Endothelial cell (in vitro differentiated cells): ENCODE data around the gene ELOVL2. TPM values are rescaled to one million over a fixed set of nuclear protein-coding genes. Genes with fewer than 3 reads are reported as not detected.

Experiments
- DNase-seq: peaks from one replicate; pipeline ENCODE4 v3.0.0; 2021; ENCODE audit warnings: low spot score
- H3K27ac Mint-ChIP-seq: one replicate; pipeline ENCODE4 v1.8.0; 2021; ENCODE audit warnings: mixed read lengths, inconsistent platforms; ENCODE audit not compliant: unreplicated experiment
- H3K27me3 Mint-ChIP-seq: one replicate; pipeline ENCODE4 v1.8.0; 2021; ENCODE audit warnings: mild to moderate bottlenecking, moderate library complexity, mixed read lengths, inconsistent platforms; ENCODE audit not compliant: unreplicated experiment
- H3K36me3 Mint-ChIP-seq: one replicate; pipeline ENCODE4 v1.8.0; 2021; ENCODE audit warnings: mild to moderate bottlenecking, low read depth, mixed read lengths, inconsistent platforms; ENCODE audit not compliant: unreplicated experiment
- H3K4me1 Mint-ChIP-seq: one replicate; pipeline ENCODE4 v1.8.0; 2021; ENCODE audit warnings: mild to moderate bottlenecking, mixed read lengths, inconsistent platforms; ENCODE audit not compliant: unreplicated experiment
- H3K4me3 Mint-ChIP-seq: one replicate; pipeline ENCODE4 v1.8.0; 2021; ENCODE audit warnings: mild to moderate bottlenecking, mixed read lengths, inconsistent platforms; ENCODE audit not compliant: unreplicated experiment
- H3K9me3 Mint-ChIP-seq: one replicate; pipeline ENCODE4 v1.8.0; 2021; ENCODE audit warnings: mixed read lengths, inconsistent platforms; ENCODE audit not compliant: unreplicated experiment
- CTCF ChIP-seq: fragments of 200-600 bp; sonication (generic); IDR thresholded peaks from one replicate; pipeline ENCODE4 v1.5.0; 2021; ENCODE audit warnings: antibody characterized with exemption; ENCODE audit not compliant: unreplicated experiment
- total RNA-seq: library from RNA; stranded (reverse); fragmentation: NEBNext Ultra II Directional; extraction: Animal tissue kit (Norgen Biotek cat#: 25700); gene quantifications from one replicate; pipeline ENCODE4 v1.2.1, GENCODE V29; 2021; ENCODE audit not compliant: unreplicated experiment

ELOVL2 gene
- total RNA-seq, 1 donor from 2014 or later = 0.31 TPM

- no peak for DNase-seq
- H3K9me3 Mint-ChIP-seq = no peaks in the 10 kb centered on the region
- H3K27me3 Mint-ChIP-seq = no peaks in the 10 kb centered on the region
- H3K4me3 Mint-ChIP-seq = no peak overlapping the region
- H3K27ac Mint-ChIP-seq = no peak overlapping the region
- H3K36me3 Mint-ChIP-seq = no peaks in the 10 kb centered on the region
- no peaks in the 10 kb centered on the region for H3K4me1 Mint-ChIP-seq
- TF ChIP-seq CTCF = no peak
These were observed 32.4 kb upstream of the ELOVL2 start for GRCh38 chr6:11076540-11076939.

GRCh38 chr6:11072101-11072500, 28.0 kb upstream of the ELOVL2 start:
- Mint-ChIP-seq H3K27ac (no peak overlapping the region), H3K4me1 (no peaks in the 10 kb centered on the region), H3K27me3 (no peaks in the 10 kb centered on the region), H3K36me3 (no peaks in the 10 kb centered on the region), H3K4me3 (no peak overlapping the region), H3K9me3 (no peaks in the 10 kb centered on the region)
- no peak for DNase-seq
- no peak for TF ChIP-seq CTCF

DNA sequence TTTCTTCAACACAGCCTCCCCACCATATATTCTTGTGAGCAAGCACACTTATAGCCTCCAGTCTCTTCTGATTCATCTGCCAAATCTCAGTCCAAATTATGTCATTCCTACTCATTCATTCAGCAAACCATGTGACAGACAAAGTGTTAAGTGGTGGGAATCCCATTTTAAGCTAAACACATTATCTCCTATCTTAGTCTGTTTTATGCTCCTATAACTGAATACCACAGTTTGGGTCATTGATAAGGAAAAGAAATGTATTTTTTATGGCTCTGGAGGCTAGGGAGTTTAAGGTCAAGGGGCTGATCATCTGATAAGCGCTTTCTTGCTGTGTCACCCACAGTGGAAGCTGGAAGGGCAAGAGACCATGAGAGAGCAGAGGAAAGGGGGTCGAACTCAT, 25.7 kb upstream of the ELOVL2 start:
- Mint-ChIP-seq H3K36me3 (no peaks in the 10 kb centered on the region), H3K27ac (no peak overlapping the region), H3K4me3 (no peak overlapping the region), H3K27me3 (no peaks in the 10 kb centered on the region), H3K4me1 (no peaks in the 10 kb centered on the region), H3K9me3 (no peaks in the 10 kb centered on the region)
- TF ChIP-seq CTCF = no peak
- no peak for DNase-seq

GRCh38 chr6:11067348-11067747, 23.2 kb upstream of the ELOVL2 start:
- Mint-ChIP-seq H3K9me3 (no peaks in the 10 kb centered on the region), H3K4me1 (no peaks in the 10 kb centered on the region), H3K36me3 (no peaks in the 10 kb centered on the region), H3K27me3 (no peaks in the 10 kb centered on the region), H3K27ac (no peak overlapping the region), H3K4me3 (no peak overlapping the region)
- DNase-seq = no peak
- TF ChIP-seq CTCF = no peak

DNA sequence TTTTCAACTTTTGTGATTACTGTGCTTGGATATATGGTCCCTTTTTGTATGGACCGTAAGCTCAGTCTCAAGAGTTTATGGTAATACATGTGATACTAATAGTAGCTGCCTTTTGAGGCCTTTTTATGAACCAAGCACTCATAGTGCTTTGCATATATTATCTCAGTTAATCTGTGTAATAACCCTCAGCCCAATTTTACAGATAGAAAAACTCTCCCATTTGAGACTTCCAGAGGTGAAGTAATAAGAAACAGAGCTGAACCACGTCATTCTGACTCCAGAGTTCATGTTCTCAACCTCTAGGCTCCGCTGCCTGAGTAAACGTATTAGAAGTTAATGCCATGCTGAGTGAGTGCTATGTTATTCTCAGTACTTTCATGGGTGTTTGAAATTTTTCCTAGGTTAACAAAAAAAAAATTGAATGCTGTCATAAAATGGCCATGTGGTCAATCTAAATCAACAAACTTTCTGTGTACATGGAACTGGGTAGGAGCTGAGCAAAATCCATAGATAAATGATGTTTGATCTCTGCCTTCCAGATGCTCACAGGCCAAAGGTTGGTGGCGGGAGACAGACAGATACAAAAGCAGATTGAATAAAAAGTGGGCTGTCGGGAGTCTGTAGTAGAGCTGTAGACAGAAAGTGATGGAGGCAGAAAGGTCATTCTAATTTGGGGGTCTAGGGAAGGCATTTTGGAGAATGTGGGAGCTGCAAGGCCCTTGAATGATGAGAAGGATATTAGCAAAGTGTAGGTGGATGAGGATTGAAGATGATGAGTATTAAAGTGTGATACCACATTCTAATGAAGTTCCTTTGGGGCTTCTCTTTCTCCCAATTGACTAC, 22.6 kb upstream of the ELOVL2 start:
- no peak overlapping the region for H3K27ac Mint-ChIP-seq
- no peak for TF ChIP-seq CTCF

More for the DNA sequence above, 22.6 kb upstream of the ELOVL2 start:
- DNase-seq = no peak
- H3K4me3 Mint-ChIP-seq = no peak overlapping the region
- no peaks in the 10 kb centered on the region for H3K9me3 Mint-ChIP-seq
- H3K4me1 Mint-ChIP-seq = no peaks in the 10 kb centered on the region
- no peaks in the 10 kb centered on the region for H3K36me3 Mint-ChIP-seq
- no peaks in the 10 kb centered on the region for H3K27me3 Mint-ChIP-seq
